IMR-90 (cell line): Measurements from ENCODE around the gene CTIF. TPM values are rescaled to one million over a fixed set of nuclear protein-coding genes. Genes with fewer than 3 reads are reported as not detected.

ENCODE experiments used
- ATAC-seq: fragments of 200-7000 bp; cut with Tn5 transposase; 2 replicates; pipeline ENCODE4 v1.9.1; 2020; ENCODE audit warnings: low read depth, mild to moderate bottlenecking, moderate library complexity
- BruUV-seq: library from RNA; stranded (reverse); fragments of 400-500 nt; replicated peaks from 2 replicates; lab custom pipeline; 2021; lab: Mats Ljungman, UMichigan
- CTCF ChIA-PET: fragments of 300-600 bp; formaldehyde crosslinking; extraction: SDS; loops from one replicate; lab custom pipeline; 2021; ENCODE audit warnings: antibody characterized with exemption; lab: Yijun Ruan, JAX
- POLR2A ChIA-PET: fragments of 300-600 bp; sonication (Branson Sonifier 250); formaldehyde crosslinking; loops from one replicate; lab custom pipeline; 2022; ENCODE audit warnings: antibody characterized with exemption; ENCODE audit not compliant: unreplicated experiment; lab: Charles Lee
- DNase-seq: peaks from one replicate; pipeline ENCODE4 v3.0.0; 2013
- H2AFZ ChIP-seq: replicated peaks from 2 replicates; pipeline ENCODE3; 2013; ENCODE audit warnings: low read length, mild to moderate bottlenecking; ENCODE audit not compliant: poor library complexity
- H2AK5ac ChIP-seq: 2 replicates; pipeline ENCODE4 v1.6.1; 2013; ENCODE audit warnings: low read depth, low read length, inconsistent platforms
- H2AK9ac ChIP-seq: replicated peaks from 2 replicates; pipeline ENCODE3; 2013; ENCODE audit warnings: mild to moderate bottlenecking, low read depth, low read length, moderate library complexity; ENCODE audit not compliant: poor library complexity
- H2BK120ac ChIP-seq: 2 replicates; pipeline ENCODE4 v1.6.1; 2013; ENCODE audit warnings: low read depth, low read length, inconsistent platforms
- H2BK15ac ChIP-seq: 3 replicates; pipeline ENCODE4 v1.6.1; 2013; ENCODE audit warnings: low read depth, low read length, inconsistent platforms
- H2BK20ac ChIP-seq: 2 replicates; pipeline ENCODE4 v1.6.1; 2013; ENCODE audit warnings: low read depth, mild to moderate bottlenecking, inconsistent platforms, low read length, moderate library complexity
- H2BK5ac ChIP-seq: 2 replicates; pipeline ENCODE4 v1.6.1; 2013; ENCODE audit warnings: mild to moderate bottlenecking, low read depth, low read length, inconsistent platforms; ENCODE audit not compliant: poor library complexity, severe bottlenecking
- H3K14ac ChIP-seq: replicated peaks from 2 replicates; pipeline ENCODE4 v1.6.1; 2013; ENCODE audit warnings: low read depth, low read length, inconsistent platforms
- H3K18ac ChIP-seq: 2 replicates; pipeline ENCODE4 v1.6.1; 2013; ENCODE audit warnings: low read depth, low read length, control low read depth
- H3K23ac ChIP-seq: 2 replicates; pipeline ENCODE4 v1.6.1; 2013; ENCODE audit warnings: low read depth, low read length, inconsistent platforms
- H3K27ac ChIP-seq: 2 replicates; pipeline ENCODE4 v1.5.1; 2013; ENCODE audit warnings: mild to moderate bottlenecking, control low read depth, low read length; ENCODE audit not compliant: insufficient read depth
- H3K27me3 ChIP-seq: 2 replicates; pipeline ENCODE4 v1.6.1; 2013; ENCODE audit warnings: low read length; ENCODE audit not compliant: control insufficient read depth, insufficient read depth
- H3K36me3 ChIP-seq: 2 replicates; pipeline ENCODE4 v1.6.1; 2013; ENCODE audit warnings: low read length, mixed read lengths; ENCODE audit not compliant: control insufficient read depth, insufficient read depth
- H3K4ac ChIP-seq: 2 replicates; pipeline ENCODE4 v1.6.1; 2013; ENCODE audit warnings: low read depth, low read length, inconsistent platforms
- H3K4me1 ChIP-seq: 2 replicates; pipeline ENCODE4 v1.6.1; 2013; ENCODE audit warnings: low read length, mixed read lengths; ENCODE audit not compliant: control insufficient read depth, insufficient read depth
- H3K4me2 ChIP-seq: 2 replicates; pipeline ENCODE4 v1.6.1; 2013; ENCODE audit warnings: low read depth, mild to moderate bottlenecking, control low read depth, low read length, moderate library complexity
- H3K4me3 ChIP-seq: 2 replicates; pipeline ENCODE4 v1.5.1; 2013; ENCODE audit warnings: low read depth, mild to moderate bottlenecking, control low read depth, low read length, moderate library complexity; ENCODE audit not compliant: insufficient read depth
- H3K56ac ChIP-seq: 2 replicates; pipeline ENCODE4 v1.6.1; 2013; ENCODE audit warnings: low read length, inconsistent platforms; ENCODE audit not compliant: insufficient read depth; ENCODE audit errors: extremely low read depth
- H3K79me1 ChIP-seq, 2 experiments: 2 replicates each; pipeline ENCODE4 v1.6.1; 2013; ENCODE audit warnings: low read length in 2 of 2, inconsistent platforms in 1 of 2, low read depth in 1 of 2
- H3K9ac ChIP-seq: 2 replicates; pipeline ENCODE4 v1.6.1; 2013; ENCODE audit warnings: low read depth, low read length, control low read depth
- H3K9me1 ChIP-seq: 2 replicates; pipeline ENCODE4 v1.6.1; 2013; ENCODE audit warnings: low read length, inconsistent platforms; ENCODE audit not compliant: insufficient read depth
- H3K9me3 ChIP-seq: 2 replicates; pipeline ENCODE4 v1.6.1; 2013; ENCODE audit warnings: low read length; ENCODE audit not compliant: control insufficient read depth, insufficient read depth
- H4K20me1 ChIP-seq: 2 replicates; pipeline ENCODE4 v1.6.1; 2013; ENCODE audit warnings: low read length, inconsistent platforms; ENCODE audit not compliant: insufficient read depth
- H4K5ac ChIP-seq: 2 replicates; pipeline ENCODE4 v1.6.1; 2013; ENCODE audit warnings: mild to moderate bottlenecking, low read depth, low read length, control low read depth
- H4K8ac ChIP-seq, 2 experiments: 2 replicates each; pipeline ENCODE4 v1.6.1; 2013; ENCODE audit warnings: low read depth in 2 of 2, low read length in 2 of 2, control low read depth in 1 of 2, inconsistent platforms in 1 of 2
- H4K91ac ChIP-seq: 2 replicates; pipeline ENCODE4 v1.6.1; 2013; ENCODE audit warnings: low read depth, low read length, inconsistent platforms; ENCODE audit not compliant: insufficient read depth
- CEBPB ChIP-seq: IDR thresholded peaks from 2 replicates; pipeline ENCODE4 v1.6.1; 2012; ENCODE audit warnings: low read depth, low read length, improper control_type of control experiment
- CHD1 ChIP-seq: IDR thresholded peaks from 2 replicates; pipeline ENCODE4 v1.6.1; 2012; ENCODE audit warnings: low read depth, low read length, improper control_type of control experiment
- FOS ChIP-seq: fragments of 150-350 bp; IDR thresholded peaks from 2 replicates; pipeline ENCODE4 v1.6.1; 2016; ENCODE audit warnings: low read depth, low read length
- MAFK ChIP-seq: IDR thresholded peaks from 2 replicates; pipeline ENCODE4 v1.6.1; 2012; ENCODE audit warnings: low read depth, low read length, improper control_type of control experiment
- MXI1 ChIP-seq: IDR thresholded peaks from 2 replicates; pipeline ENCODE4 v1.6.1; 2012; ENCODE audit warnings: low read depth, mild to moderate bottlenecking, low read length, moderate library complexity, borderline replicate concordance
- NFE2L2 ChIP-seq: fragments of 150-350 bp; IDR thresholded peaks from 2 replicates; pipeline ENCODE4 v1.6.1; 2016; ENCODE audit warnings: low read depth, mild to moderate bottlenecking, low read length
- WGBS, 2 experiments: methylation state at CpG; one replicate each; pipeline versions ENCODE4 v1.1.5 to v1.1.7; 2013; ENCODE audit warnings: missing lambda C conversion rate in 2 of 2; ENCODE audit not compliant: insufficient read length in 1 of 2; ENCODE audit errors: extremely low coverage in 2 of 2; 5-methylcytosine and 5-hydroxymethylcytosine counted together
- dilution Hi-C: fragments of 300-500 bp; cut with HindIII; formaldehyde crosslinking; loops from one replicate; pipeline ENCODE4 v1.14.3; 2018; ENCODE audit warnings: low sequenced_read_pairs; ENCODE audit not compliant: unreplicated experiment
- in situ Hi-C: fragments of 300-500 bp; cut with MboI; formaldehyde crosslinking; loops from 3 replicates; pipeline ENCODE4 v1.14.3; 2019; ENCODE audit warnings: low sequenced_read_pairs, inconsistent platforms, mixed read lengths
- intact Hi-C: fragments of 100-400 bp; cut with micrococcal nuclease; formaldehyde crosslinking; loops from 2 replicates; pipeline ENCODE4 v1.10.0; 2022
- polyA plus RNA-seq, 3 experiments: library from polyadenylated mRNA; depleted of rRNA; stranded (reverse); fragments of >200 nt; gene quantifications; 2 replicates each; pipeline ENCODE4 v1.2.3, GENCODE V29; 2012; ENCODE audit warnings: low replicate concordance in 1 of 3
- total RNA-seq: library from RNA; depleted of rRNA; stranded (reverse); fragments of >200 nt; gene quantifications from 2 replicates; pipeline ENCODE4 v1.2.3, GENCODE V29; 2012

CTIF gene
- total and polyA plus RNA-seq, 2 of the 4 experiments (the other 2 are of a cell fraction) = 25.1 to 57.0 TPM

DNA sequence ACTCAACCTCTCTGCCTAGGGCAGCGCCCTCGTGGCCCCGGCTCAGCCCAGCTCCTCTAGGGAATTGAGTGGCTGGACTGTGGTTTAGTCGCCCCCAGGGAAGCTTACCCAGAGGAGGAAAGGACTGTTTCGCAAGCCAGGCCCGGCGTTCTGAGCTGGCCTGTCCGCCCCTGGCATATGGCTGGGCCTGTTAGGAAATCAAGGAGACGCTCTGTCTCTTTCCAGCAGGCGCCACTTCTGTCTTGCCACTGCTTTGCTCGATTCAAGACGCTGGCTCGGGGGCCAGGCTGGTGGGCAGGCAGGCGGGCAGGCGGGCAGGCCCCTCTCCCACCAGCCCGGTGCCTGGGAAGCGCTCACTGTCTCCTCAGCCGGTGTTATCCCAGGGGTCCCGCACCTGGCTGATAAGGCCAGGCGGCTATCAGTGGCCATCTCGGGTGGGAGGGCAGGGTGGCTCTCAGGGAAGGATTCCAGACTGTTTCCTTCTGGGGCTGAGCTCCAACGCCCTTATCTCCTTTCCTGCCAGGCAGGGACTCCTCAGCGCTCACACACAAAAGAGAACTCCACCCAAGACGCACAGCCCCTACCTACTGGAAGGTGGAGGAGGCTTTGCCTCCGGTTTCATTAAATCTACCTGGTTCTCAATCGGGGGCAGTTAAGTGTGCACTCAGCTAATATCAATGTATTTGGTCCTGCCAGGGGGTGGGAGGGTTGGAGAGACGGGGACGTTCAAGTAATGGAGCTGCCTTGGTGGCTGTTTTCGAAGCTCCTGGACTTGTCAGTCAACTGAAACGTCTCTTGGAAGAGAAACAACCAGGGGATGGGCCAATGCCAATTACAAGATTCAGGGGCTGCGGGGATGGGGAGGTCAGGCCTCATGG is 302.8 kb downstream of the CTIF start:
- H2BK15ac ChIP-seq = no peak overlapping the region
- no peak overlapping the region for H3K4me2 ChIP-seq
- peaks cover 6% of the 10 kb centered on the region; the same call in 1 of the 2 replicates for H3K36me3 ChIP-seq
- H3K79me1 ChIP-seq = peaks cover 19 to 69% of the 10 kb centered on the region in 2 experiments
- no peak overlapping the region for H4K5ac ChIP-seq
- DNase-seq = peak; percentile 57
- CTCF ChIA-PET = no interaction called here
- in situ Hi-C loops (no loop called here), intact Hi-C loops (no loop called here), dilution Hi-C loops (no loop called here)
- H2BK20ac ChIP-seq = no peak overlapping the region
- no TSS peak for BruUV-seq
- H2BK5ac ChIP-seq = no peak overlapping the region
- no peaks in the 10 kb centered on the region; the same call in 1 of the 2 replicates for H4K20me1 ChIP-seq
- peak overlapping the region; percentile 37 for H2AK9ac ChIP-seq
- H2AK5ac ChIP-seq = no peak overlapping the region; the same call in 1 of the 2 replicates
- no peaks in the 10 kb centered on the region for H3K9me3 ChIP-seq
- no peak overlapping the region for H3K27ac ChIP-seq
- H3K27me3 ChIP-seq = no peaks in the 10 kb centered on the region
- H3K9ac ChIP-seq = no peak overlapping the region
- H3K4me1 ChIP-seq = peaks cover 26% of the 10 kb centered on the region
- no peak overlapping the region for H3K23ac ChIP-seq
- 69% methylated on average over 12 of the region's 31 CpGs; no CpG with 5 or more reads in 1 of the 2 experiments for WGBS, 2 experiments
- H3K56ac ChIP-seq = no peak overlapping the region
- no peak overlapping the region for H3K18ac ChIP-seq
- no peak overlapping the region for H2AFZ ChIP-seq
- no peak overlapping the region for H4K8ac ChIP-seq
- no peak overlapping the region for H4K91ac ChIP-seq
- no peak overlapping the region for H3K4ac ChIP-seq
- TF ChIP-seq CEBPB (peak; percentile 90), CHD1 (no peak), MAFK (no peak), NFE2L2 (no peak), MXI1 (no peak), FOS (no peak)
- 0 out of 2 replicates have a peak overlapping the region, but pooled peaks have one; percentile 16 for H3K14ac ChIP-seq
- peak; percentile 40 for ATAC-seq
- H2BK120ac ChIP-seq = no peak overlapping the region; the same call in 1 of the 2 replicates
- POLR2A ChIA-PET = no interaction called here
- H3K4me3 ChIP-seq = no peak overlapping the region
- peaks cover 18% of the 10 kb centered on the region for H3K9me1 ChIP-seq
